Spleen (tissue), 7 donors: ENCODE measurements around the gene FOSB.

ENCODE experiments used
- CTCF ChIP-seq, 11 experiments: fragments of 200-600 bp in 7 of 11; fragments of 450-650 bp in 4 of 11; sonication (generic) in 4 of 11; IDR thresholded peaks in 8 of 11; conservative IDR thresholded peaks in 3 of 11; 1 replicate in 7 of 11; 2 replicates in 4 of 11; pipeline versions ENCODE4 v1.4.0 to v1.8.0; 2016 to 2021; ENCODE audit warnings: antibody characterized with exemption in 11 of 11, inconsistent platforms in 4 of 11, mild to moderate bottlenecking in 1 of 11
- POLR2A ChIP-seq, 3 donors: fragments of 450-650 bp; IDR thresholded peaks; one replicate each; pipeline ENCODE4 v1.5.1; 2017; ENCODE audit warnings: antibody characterized with exemption in 3 of 3, mild to moderate bottlenecking in 1 of 3
- donor health status: DM: no; HTN: no; CAD: no; lungs with moderate emphysema.
- donor health status: DM: no; HTN: no; CAD: no.
- donor health status: DM: no; HTN: no; CAD: no.

GRCh38 chr19:45505996-45506245, 38.1 kb downstream of the FOSB start:
- no peak for TF ChIP-seq CTCF (IDR thresholded peaks at IDR 0.05 in 8 of 11, conservative IDR thresholded peaks at IDR 0.05 in 3 of 11)
- no peak for TF ChIP-seq POLR2A (IDR thresholded peaks at IDR 0.05)
